H9 (cell line): Measurements from ENCODE around the gene DCAF5. TPM values are rescaled to one million over a fixed set of nuclear protein-coding genes. Genes with fewer than 3 reads are reported as not detected.

Source experiments
- DNase-seq: peaks from one replicate; pipeline ENCODE4 v3.0.0-alpha.2; 2017
- H2AFZ ChIP-seq: one replicate; pipeline ENCODE4 v1.6.1; 2013; ENCODE audit warnings: mild to moderate bottlenecking, low read length, control low read depth, moderate library complexity
- H2AK5ac ChIP-seq: 2 replicates; pipeline ENCODE4 v1.6.1; 2013; ENCODE audit warnings: low read length, control low read depth, mixed read lengths; ENCODE audit not compliant: insufficient read length
- H2BK120ac ChIP-seq: one replicate; pipeline ENCODE4 v1.6.1; 2013; ENCODE audit warnings: low read depth, mild to moderate bottlenecking, low read length, control low read depth, inconsistent platforms; ENCODE audit not compliant: poor library complexity, severe bottlenecking
- H2BK12ac ChIP-seq: 2 replicates; pipeline ENCODE4 v1.6.1; 2013; ENCODE audit warnings: low read length, control low read depth, mixed read lengths, low read depth; ENCODE audit not compliant: insufficient read length
- H2BK15ac ChIP-seq: 2 replicates; pipeline ENCODE4 v1.6.1; 2013; ENCODE audit warnings: low read depth, low read length, control low read depth
- H2BK20ac ChIP-seq: one replicate; pipeline ENCODE4 v1.6.1; 2013; ENCODE audit warnings: low read depth, mild to moderate bottlenecking, low read length, control low read depth, inconsistent platforms; ENCODE audit not compliant: poor library complexity, severe bottlenecking
- H2BK5ac ChIP-seq: 2 replicates; pipeline ENCODE4 v1.6.1; 2013; ENCODE audit warnings: low read length, control low read depth, mixed read lengths; ENCODE audit not compliant: insufficient read length
- H3K14ac ChIP-seq: 2 replicates; pipeline ENCODE4 v1.6.1; 2013; ENCODE audit warnings: low read length, control low read depth; ENCODE audit not compliant: insufficient read depth
- H3K18ac ChIP-seq: 2 replicates; pipeline ENCODE4 v1.6.1; 2013; ENCODE audit warnings: low read depth, mild to moderate bottlenecking, mixed read lengths, low read length, control low read depth; ENCODE audit not compliant: insufficient read length
- H3K23ac ChIP-seq: 2 replicates; pipeline ENCODE4 v1.6.1; 2013; ENCODE audit warnings: low read length, control low read depth, mixed read lengths, low read depth; ENCODE audit not compliant: insufficient read length
- H3K23me2 ChIP-seq: 2 replicates; pipeline ENCODE4 v1.6.1; 2013; ENCODE audit warnings: low read depth, mild to moderate bottlenecking, mixed read lengths, low read length, control low read depth; ENCODE audit not compliant: insufficient read length, poor library complexity, severe bottlenecking
- H3K27ac ChIP-seq: 2 replicates; pipeline ENCODE4 v1.5.1; 2013; ENCODE audit warnings: low read length, control low read depth, mixed read lengths, low read depth; ENCODE audit not compliant: insufficient read length
- H3K27me3 ChIP-seq: 2 replicates; pipeline ENCODE4 v1.6.1; 2013; ENCODE audit warnings: low read length, control low read depth, inconsistent platforms; ENCODE audit not compliant: insufficient read depth
- H3K4ac ChIP-seq: 2 replicates; pipeline ENCODE4 v1.6.1; 2013; ENCODE audit warnings: low read depth, mild to moderate bottlenecking, control low read depth, inconsistent platforms, low read length, moderate library complexity
- H3K4me1 ChIP-seq: 2 replicates; pipeline ENCODE4 v1.6.1; 2013; ENCODE audit warnings: low read length, control low read depth, inconsistent platforms; ENCODE audit not compliant: insufficient read depth
- H3K4me2 ChIP-seq: 2 replicates; pipeline ENCODE4 v1.6.1; 2013; ENCODE audit warnings: low read length, control low read depth, mixed read lengths; ENCODE audit not compliant: insufficient read length, insufficient read depth
- H3K56ac ChIP-seq: 2 replicates; pipeline ENCODE4 v1.6.1; 2013; ENCODE audit warnings: low read depth, mild to moderate bottlenecking, mixed read lengths, low read length, control low read depth; ENCODE audit not compliant: insufficient read length
- H3K79me1 ChIP-seq: 2 replicates; pipeline ENCODE4 v1.6.1; 2013; ENCODE audit warnings: low read depth, mild to moderate bottlenecking, moderate library complexity, low read length, control low read depth, inconsistent platforms; ENCODE audit not compliant: insufficient read depth, poor library complexity, severe bottlenecking
- H3K79me2 ChIP-seq: 2 replicates; pipeline ENCODE4 v1.6.1; 2013; ENCODE audit warnings: low read length, control low read depth, inconsistent platforms; ENCODE audit not compliant: insufficient read depth
- H3K9ac ChIP-seq: 2 replicates; pipeline ENCODE4 v1.6.1; 2013; ENCODE audit warnings: low read length, control low read depth, mixed read lengths; ENCODE audit not compliant: insufficient read length; ENCODE audit errors: extremely low read depth
- H3K9me3 ChIP-seq: one replicate; pipeline ENCODE4 v1.6.1; 2013; ENCODE audit warnings: low read depth, low read length, inconsistent platforms; ENCODE audit not compliant: control insufficient read depth
- H3T11ph ChIP-seq: one replicate; pipeline ENCODE4 v1.6.1; 2013; ENCODE audit warnings: mild to moderate bottlenecking, low read length, control low read depth, inconsistent platforms
- H4K20me1 ChIP-seq: one replicate; pipeline ENCODE4 v1.6.1; 2013; ENCODE audit not compliant: control insufficient read depth, insufficient read length, insufficient read depth
- H4K5ac ChIP-seq: 2 replicates; pipeline ENCODE4 v1.6.1; 2013; ENCODE audit warnings: low read depth, mild to moderate bottlenecking, mixed read lengths, low read length, control low read depth; ENCODE audit not compliant: insufficient read length
- H4K8ac ChIP-seq: replicated peaks from 2 replicates; pipeline ENCODE4 v1.6.1; 2013; ENCODE audit warnings: low read length, control low read depth, mixed read lengths, low read depth; ENCODE audit not compliant: insufficient read length
- H4K91ac ChIP-seq: 2 replicates; pipeline ENCODE4 v1.6.1; 2013; ENCODE audit warnings: low read depth, mild to moderate bottlenecking, moderate library complexity, mixed read lengths, low read length, control low read depth; ENCODE audit not compliant: insufficient read length
- H3K27ac Mint-ChIP-seq, 3 experiments: 2 replicates in 2 of 3; 3 replicates in 1 of 3; pipeline ENCODE4 v1.8.0; 2020 to 2021; ENCODE audit warnings: mixed read lengths in 3 of 3, mild to moderate bottlenecking in 1 of 3, moderate library complexity in 1 of 3
- H3K27me3 Mint-ChIP-seq: 2 replicates; pipeline ENCODE4 v1.8.0; 2021; ENCODE audit warnings: low read depth, mild to moderate bottlenecking, moderate library complexity, mixed read lengths
- H3K36me3 Mint-ChIP-seq, 3 experiments: 2 replicates in 2 of 3; 3 replicates in 1 of 3; pipeline ENCODE4 v1.8.0; 2020 to 2021; ENCODE audit warnings: low read depth in 3 of 3, mixed read lengths in 3 of 3; ENCODE audit not compliant: insufficient read depth in 1 of 3
- H3K4me1 Mint-ChIP-seq, 2 experiments: 2 replicates each; pipeline ENCODE4 v1.8.0; 2020; ENCODE audit warnings: mixed read lengths in 2 of 2
- H3K4me3 Mint-ChIP-seq, 2 experiments: 2 replicates in 1 of 2; 3 replicates in 1 of 2; pipeline ENCODE4 v1.8.0; 2020 to 2021; ENCODE audit warnings: mild to moderate bottlenecking in 2 of 2, mixed read lengths in 2 of 2, moderate library complexity in 1 of 2
- H3K9me3 Mint-ChIP-seq, 2 experiments: 2 replicates in 1 of 2; 3 replicates in 1 of 2; pipeline ENCODE4 v1.8.0; 2020; ENCODE audit warnings: mild to moderate bottlenecking in 2 of 2, mixed read lengths in 2 of 2, moderate library complexity in 1 of 2
- WGBS: extraction: QIAGEN DNeasy Blood & Tissue Kit; methylation state at CpG from one replicate; pipeline ENCODE4 v1.1.7; 2013; ENCODE audit warnings: missing lambda C conversion rate, low lambda C conversion rate, mixed read lengths; ENCODE audit not compliant: insufficient read length; ENCODE audit errors: extremely low coverage; 5-methylcytosine and 5-hydroxymethylcytosine counted together
- total RNA-seq: library from RNA; stranded (reverse); gene quantifications from 2 replicates; pipeline ENCODE4 v1.2.1, GENCODE V29; 2021
- TF ChIP-seq, protein P1 (sequence below): fragments of 200-600 bp; sonication (generic); conservative IDR thresholded peaks from 3 replicates; pipeline ENCODE4 v1.8.0; 2021; ENCODE audit warnings: antibody characterized with exemption, mild to moderate bottlenecking

The DCAF5 gene
- total RNA-seq, 1 experiment from 2014 or later, result 31.4 TPM

DNA sequence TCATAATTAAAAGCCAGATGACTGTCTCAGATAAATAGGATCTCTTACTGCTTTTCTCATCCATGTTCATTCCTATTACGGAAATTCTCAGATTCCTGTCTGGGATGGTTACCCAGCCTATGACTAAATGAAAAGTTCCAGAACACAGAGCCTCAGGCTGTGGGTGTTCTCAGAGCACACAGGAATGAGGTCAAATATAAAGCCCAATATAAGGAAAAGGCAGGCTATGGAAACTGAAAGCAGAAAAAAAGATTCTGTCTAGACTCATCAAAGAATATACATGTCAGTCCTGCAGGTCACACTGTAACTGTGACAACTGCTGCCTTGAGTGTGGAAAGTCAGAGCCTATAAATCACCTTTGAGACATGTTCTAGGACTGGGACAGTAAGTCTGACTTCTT lies 64.3 kb downstream of the DCAF5 start:
- Histone ChIP-seq H3K27ac (no peak overlapping the region), H3K23me2 (no peaks in the 10 kb centered on the region), H4K5ac (no peak overlapping the region), H3K9ac (no peak overlapping the region), H2AFZ (no peak overlapping the region), H4K20me1 (no peaks in the 10 kb centered on the region), H3K27me3 (no peaks in the 10 kb centered on the region), H2BK5ac (no peak overlapping the region), H4K8ac (no peak overlapping the region), H3K4me2 (no peak overlapping the region), H2BK12ac (no peak overlapping the region), H2BK120ac (no peak overlapping the region), H3K56ac (no peak overlapping the region), H3K4me1 (no peaks in the 10 kb centered on the region), H3K79me1 (no peaks in the 10 kb centered on the region), H3K4ac (no peak overlapping the region), H3T11ph (no peak overlapping the region), H3K23ac (no peak overlapping the region), H3K18ac (no peak overlapping the region), H3K79me2 (no peaks in the 10 kb centered on the region), H2AK5ac (no peak overlapping the region), H3K14ac (no peak overlapping the region), H2BK20ac (no peak overlapping the region), H4K91ac (no peak overlapping the region), H3K9me3 (no peaks in the 10 kb centered on the region), H2BK15ac (no peak overlapping the region)
- Mint-ChIP-seq H3K9me3 (no peaks in the 10 kb centered on the region), H3K4me3 (no peak overlapping the region), H3K36me3 (peaks cover 5 to 18% (median 9%) of the 10 kb centered on the region in 3 experiments; a peak in 5 of 7 replicates), H3K4me1 (peaks cover 4 to 8% of the 10 kb centered on the region in 2 experiments; a peak in 3 of 4 replicates), H3K27me3 (no peaks in the 10 kb centered on the region), H3K27ac (no peak overlapping the region)
- DNase-seq, result no peak
- TF ChIP-seq, protein P1, sequence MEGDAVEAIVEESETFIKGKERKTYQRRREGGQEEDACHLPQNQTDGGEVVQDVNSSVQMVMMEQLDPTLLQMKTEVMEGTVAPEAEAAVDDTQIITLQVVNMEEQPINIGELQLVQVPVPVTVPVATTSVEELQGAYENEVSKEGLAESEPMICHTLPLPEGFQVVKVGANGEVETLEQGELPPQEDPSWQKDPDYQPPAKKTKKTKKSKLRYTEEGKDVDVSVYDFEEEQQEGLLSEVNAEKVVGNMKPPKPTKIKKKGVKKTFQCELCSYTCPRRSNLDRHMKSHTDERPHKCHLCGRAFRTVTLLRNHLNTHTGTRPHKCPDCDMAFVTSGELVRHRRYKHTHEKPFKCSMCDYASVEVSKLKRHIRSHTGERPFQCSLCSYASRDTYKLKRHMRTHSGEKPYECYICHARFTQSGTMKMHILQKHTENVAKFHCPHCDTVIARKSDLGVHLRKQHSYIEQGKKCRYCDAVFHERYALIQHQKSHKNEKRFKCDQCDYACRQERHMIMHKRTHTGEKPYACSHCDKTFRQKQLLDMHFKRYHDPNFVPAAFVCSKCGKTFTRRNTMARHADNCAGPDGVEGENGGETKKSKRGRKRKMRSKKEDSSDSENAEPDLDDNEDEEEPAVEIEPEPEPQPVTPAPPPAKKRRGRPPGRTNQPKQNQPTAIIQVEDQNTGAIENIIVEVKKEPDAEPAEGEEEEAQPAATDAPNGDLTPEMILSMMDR, result no peak
- WGBS, result no CpG with 5 or more reads among the region's 1 CpG
